ENCODE measurements around the gene GOSR1. TPM values are rescaled to one million over a fixed set of nuclear protein-coding genes. Genes with fewer than 3 reads are reported as not detected.
"Not testable (repeated sequence)": the region's sequence is repeated elsewhere in the genome, so short reads cannot be mapped to it uniquely, and the experiment has no call there.

GOSR1 gene
- total RNA-seq, 1 experiment from 2014 or later = 86.5 TPM

DNA sequence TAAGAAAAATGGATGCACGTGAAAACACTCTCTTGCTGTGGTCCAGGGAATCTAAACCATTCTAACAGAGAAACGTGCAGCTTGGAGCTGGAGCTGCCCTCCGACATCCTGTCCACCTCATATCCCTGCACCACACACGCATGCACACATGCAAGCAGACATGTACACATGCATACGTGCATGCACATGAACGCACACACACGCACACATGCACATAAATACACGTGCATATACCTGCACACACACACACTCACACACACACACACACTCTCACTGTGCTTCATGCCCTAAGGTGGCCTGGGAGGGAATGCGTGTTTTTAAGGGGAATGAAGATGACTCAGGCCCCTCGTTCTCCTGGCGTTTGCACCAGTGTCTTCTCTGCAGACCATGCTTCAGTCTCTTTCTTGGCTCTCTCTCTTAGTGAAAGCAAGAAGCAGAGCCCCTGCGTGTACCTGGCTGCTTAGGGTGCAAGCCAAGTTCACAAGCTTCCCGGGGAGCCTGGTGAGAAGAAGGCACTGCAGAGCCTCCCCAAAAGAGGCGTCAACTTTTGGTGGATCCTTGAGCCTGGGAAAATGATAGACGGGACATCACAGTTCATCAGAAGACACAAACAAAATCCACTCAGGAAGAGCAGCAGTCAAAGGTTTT is 72.8 kb downstream of the GOSR1 start:
- DNase-seq = no peak
- TF ChIP-seq, protein P1, sequence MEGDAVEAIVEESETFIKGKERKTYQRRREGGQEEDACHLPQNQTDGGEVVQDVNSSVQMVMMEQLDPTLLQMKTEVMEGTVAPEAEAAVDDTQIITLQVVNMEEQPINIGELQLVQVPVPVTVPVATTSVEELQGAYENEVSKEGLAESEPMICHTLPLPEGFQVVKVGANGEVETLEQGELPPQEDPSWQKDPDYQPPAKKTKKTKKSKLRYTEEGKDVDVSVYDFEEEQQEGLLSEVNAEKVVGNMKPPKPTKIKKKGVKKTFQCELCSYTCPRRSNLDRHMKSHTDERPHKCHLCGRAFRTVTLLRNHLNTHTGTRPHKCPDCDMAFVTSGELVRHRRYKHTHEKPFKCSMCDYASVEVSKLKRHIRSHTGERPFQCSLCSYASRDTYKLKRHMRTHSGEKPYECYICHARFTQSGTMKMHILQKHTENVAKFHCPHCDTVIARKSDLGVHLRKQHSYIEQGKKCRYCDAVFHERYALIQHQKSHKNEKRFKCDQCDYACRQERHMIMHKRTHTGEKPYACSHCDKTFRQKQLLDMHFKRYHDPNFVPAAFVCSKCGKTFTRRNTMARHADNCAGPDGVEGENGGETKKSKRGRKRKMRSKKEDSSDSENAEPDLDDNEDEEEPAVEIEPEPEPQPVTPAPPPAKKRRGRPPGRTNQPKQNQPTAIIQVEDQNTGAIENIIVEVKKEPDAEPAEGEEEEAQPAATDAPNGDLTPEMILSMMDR (IDR thresholded peaks at IDR 0.05; ENCODE audit: insufficient read depth in 1 of 2, low read depth in 1 of 2, low read length in 1 of 2, severe bottlenecking in 1 of 2, unreplicated experiment in 1 of 2) = no peak
- no peak overlapping the region for H3K27ac Mint-ChIP-seq (ENCODE audit: unreplicated experiment)
- no peak overlapping the region for H3K4me3 ChIP-seq (ENCODE audit: low read depth, low read length)
- no peaks in the 10 kb centered on the region for H3K27me3 ChIP-seq (replicated peaks; ENCODE audit: control insufficient read depth, insufficient read depth, low read length)
- ChIA-PET POLR2A (no interaction called here), CTCF (no interaction called here)
- no peak overlapping the region for H3K4me3 Mint-ChIP-seq (ENCODE audit: unreplicated experiment)
- H3K27me3 Mint-ChIP-seq (ENCODE audit: insufficient read depth, unreplicated experiment) = no peaks in the 10 kb centered on the region
- H3K4me1 Mint-ChIP-seq (ENCODE audit: low read depth, unreplicated experiment) = peaks cover 8% of the 10 kb centered on the region
- H3K9me3 ChIP-seq = no peaks in the 10 kb centered on the region
- no peaks in the 10 kb centered on the region for H3K36me3 ChIP-seq (ENCODE audit: control insufficient read depth, insufficient read depth, low read length)
- H3K36me3 Mint-ChIP-seq (ENCODE audit: insufficient read depth, unreplicated experiment) = no peaks in the 10 kb centered on the region
- BruUV-seq (replicated peaks) = no TSS peak
- no peaks in the 10 kb centered on the region for H3K9me3 Mint-ChIP-seq (ENCODE audit: unreplicated experiment)
- no peaks in the 10 kb centered on the region for H3K4me1 ChIP-seq
- intact Hi-C loops (cut with micrococcal nuclease; ENCODE audit: unreplicated experiment) = loop anchor here (10.0 kb wide), 1 partner anchor 255 kb away; the partner anchor contains the start of gene BLMH

DNA sequence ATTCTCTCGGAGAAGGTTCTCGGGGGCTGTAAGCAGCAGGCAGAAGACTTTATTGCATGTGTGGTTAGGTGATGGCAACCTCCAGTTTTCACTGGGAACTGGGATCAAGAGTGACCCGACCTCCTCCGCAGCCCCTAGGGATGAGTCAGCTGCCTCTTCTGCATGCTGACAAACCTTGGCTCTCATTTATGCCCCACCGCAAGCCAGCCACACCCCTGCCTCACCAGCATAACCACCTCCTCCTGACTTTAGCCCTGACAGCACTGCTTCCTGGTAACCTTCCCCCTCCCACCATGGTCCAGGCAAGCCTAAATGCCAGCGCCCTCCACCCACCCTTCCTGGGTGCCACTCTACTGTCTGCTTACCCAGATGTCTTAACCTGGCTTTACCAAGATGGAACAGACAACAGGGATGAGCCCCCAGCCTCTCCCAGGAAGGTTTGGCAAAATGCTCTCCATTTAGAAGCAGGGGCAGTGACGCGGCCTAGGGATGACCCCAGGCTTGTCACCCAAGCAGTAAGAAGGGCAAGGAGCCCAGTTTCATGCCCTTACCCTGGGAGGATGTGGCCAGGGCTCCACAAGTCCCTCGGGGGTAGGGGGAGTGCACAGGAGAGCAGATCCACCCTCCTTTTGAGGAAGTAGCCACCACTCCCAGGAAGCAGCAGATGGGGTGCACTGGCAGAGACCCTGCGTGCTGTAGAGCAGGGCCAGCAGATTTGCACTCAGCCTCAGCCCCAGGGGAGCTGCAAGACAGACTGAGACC is 73.5 kb downstream of the GOSR1 start:
- Histone ChIP-seq H3K4me1 (no peaks in the 10 kb centered on the region), H3K36me3 (ENCODE audit: control insufficient read depth, insufficient read depth, low read length) (no peaks in the 10 kb centered on the region), H3K27me3 (replicated peaks; ENCODE audit: control insufficient read depth, insufficient read depth, low read length) (no peaks in the 10 kb centered on the region), H3K9me3 (no peaks in the 10 kb centered on the region), H3K4me3 (ENCODE audit: low read depth, low read length) (no peak overlapping the region)
- H3K27me3 Mint-ChIP-seq (ENCODE audit: insufficient read depth, unreplicated experiment) = no peaks in the 10 kb centered on the region
- DNase-seq = no peak
- H3K36me3 Mint-ChIP-seq (ENCODE audit: insufficient read depth, unreplicated experiment) = no peaks in the 10 kb centered on the region
- intact Hi-C loops (cut with micrococcal nuclease; ENCODE audit: unreplicated experiment) = loop anchor here (10.0 kb wide), 1 partner anchor 256 kb away; the partner anchor contains the start of gene BLMH
- no peak overlapping the region for H3K27ac Mint-ChIP-seq (ENCODE audit: unreplicated experiment)
- BruUV-seq (replicated peaks) = no TSS peak
- no peaks in the 10 kb centered on the region for H3K9me3 Mint-ChIP-seq (ENCODE audit: unreplicated experiment)
- no peak overlapping the region for H3K4me3 Mint-ChIP-seq (ENCODE audit: unreplicated experiment)
- ChIA-PET POLR2A (no interaction called here), CTCF (no interaction called here)
- peaks cover 6% of the 10 kb centered on the region for H3K4me1 Mint-ChIP-seq (ENCODE audit: low read depth, unreplicated experiment)
- TF ChIP-seq, protein P1 (IDR thresholded peaks at IDR 0.05; ENCODE audit: insufficient read depth in 1 of 2, low read depth in 1 of 2, low read length in 1 of 2, severe bottlenecking in 1 of 2, unreplicated experiment in 1 of 2) = no peak

DNA sequence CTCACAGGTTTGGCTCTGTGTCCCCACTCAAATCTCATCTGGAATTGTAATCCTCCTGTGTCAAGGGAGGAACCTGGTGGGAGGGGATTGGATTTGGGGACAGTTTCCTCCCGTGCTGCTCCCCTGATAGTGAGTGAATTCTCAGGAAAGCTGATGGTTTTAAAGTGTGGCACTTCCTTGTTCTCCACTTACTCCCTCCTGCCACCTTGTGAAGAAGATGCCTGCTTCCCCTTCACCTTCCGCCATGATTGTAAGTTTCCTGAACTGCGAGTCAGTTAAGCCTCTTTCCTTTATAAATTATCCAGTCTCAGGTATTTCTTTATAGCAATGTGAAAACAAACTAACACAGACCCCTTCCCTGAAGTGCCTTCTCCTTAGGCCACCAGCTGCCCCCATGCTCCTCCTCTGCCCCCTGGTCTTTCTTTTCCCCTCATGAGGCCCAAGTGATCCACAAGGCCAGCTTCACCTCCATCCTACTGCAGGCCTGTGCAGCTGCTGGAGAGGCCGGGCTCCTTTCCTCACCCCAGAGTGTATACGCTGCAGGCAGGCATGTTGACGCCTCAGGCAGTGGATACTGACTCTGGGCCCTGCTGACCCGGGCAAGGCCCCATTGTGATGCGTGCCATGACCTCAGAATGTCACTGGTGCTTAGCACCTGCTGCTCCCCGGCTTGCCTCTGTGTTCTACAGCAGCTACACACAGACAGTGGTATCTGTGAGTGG is 74.2 kb downstream of the GOSR1 start:
- H3K9me3 Mint-ChIP-seq (ENCODE audit: unreplicated experiment); H3K27me3 Mint-ChIP-seq (ENCODE audit: insufficient read depth, unreplicated experiment); H3K36me3 Mint-ChIP-seq (ENCODE audit: insufficient read depth, unreplicated experiment); H3K9me3 ChIP-seq; DNase-seq; H3K36me3 ChIP-seq (ENCODE audit: control insufficient read depth, insufficient read depth, low read length); H3K4me1 ChIP-seq; BruUV-seq (replicated peaks); POLR2A ChIA-PET; H3K4me1 Mint-ChIP-seq (ENCODE audit: low read depth, unreplicated experiment); H3K4me3 ChIP-seq (ENCODE audit: low read depth, low read length); H3K4me3 Mint-ChIP-seq (ENCODE audit: unreplicated experiment); H3K27me3 ChIP-seq (replicated peaks; ENCODE audit: control insufficient read depth, insufficient read depth, low read length): not testable (repeated sequence)
- CTCF ChIA-PET = interaction anchor here (0.6 kb wide), 1 partner anchor 169 kb away, joined by 3 read pairs; no protein-coding TSS in a partner anchor
- H3K27ac Mint-ChIP-seq (ENCODE audit: unreplicated experiment) = peak overlapping the region; percentile 17
- intact Hi-C loops (cut with micrococcal nuclease; ENCODE audit: unreplicated experiment) = loop anchor here (10.0 kb wide), 1 partner anchor 257 kb away; the partner anchor contains the start of gene BLMH
